ENCODE data around the gene STAC2. TPM values are rescaled to one million over a fixed set of nuclear protein-coding genes. Genes with fewer than 3 reads are reported as not detected.
A peak's percentile ranks its signal among the peaks of the same experiment; 100 is the strongest.

Gene STAC2
- total RNA-seq, 1 donor from 2014 or later: 0.30 TPM

DNA sequence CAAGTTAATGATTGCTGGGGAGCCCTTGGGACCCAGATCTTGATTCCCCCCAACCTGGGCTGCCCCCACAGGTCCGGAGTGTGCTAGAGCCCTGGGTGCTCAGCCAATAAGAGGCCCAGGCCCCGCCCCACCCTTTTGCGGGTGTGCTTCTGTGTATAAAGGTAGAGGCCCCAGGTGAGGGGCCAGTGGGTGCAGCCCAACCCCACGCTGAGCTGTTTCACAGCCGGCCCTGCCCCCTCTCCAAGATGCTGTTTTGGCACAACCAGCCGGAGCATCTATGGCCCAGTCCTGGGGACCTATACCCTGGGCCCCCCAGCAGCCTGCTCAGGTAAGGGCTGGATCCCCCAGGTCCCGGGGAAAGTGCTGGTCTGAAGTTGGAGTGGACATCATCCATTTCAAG lies 11.8 kb upstream of the STAC2 start:
- no peaks in the 10 kb centered on the region for H3K36me3 ChIP-seq
- H3K27me3 ChIP-seq (ENCODE audit: low read depth): peaks cover 20% of the 10 kb centered on the region
- DNase-seq: no peak
- no peak for ATAC-seq
- no peaks in the 10 kb centered on the region for H3K9me3 ChIP-seq
- intact Hi-C loops (cut with DNase I): no loop called here
- H3K27ac ChIP-seq: no peak overlapping the region
- TF ChIP-seq, protein P1, sequence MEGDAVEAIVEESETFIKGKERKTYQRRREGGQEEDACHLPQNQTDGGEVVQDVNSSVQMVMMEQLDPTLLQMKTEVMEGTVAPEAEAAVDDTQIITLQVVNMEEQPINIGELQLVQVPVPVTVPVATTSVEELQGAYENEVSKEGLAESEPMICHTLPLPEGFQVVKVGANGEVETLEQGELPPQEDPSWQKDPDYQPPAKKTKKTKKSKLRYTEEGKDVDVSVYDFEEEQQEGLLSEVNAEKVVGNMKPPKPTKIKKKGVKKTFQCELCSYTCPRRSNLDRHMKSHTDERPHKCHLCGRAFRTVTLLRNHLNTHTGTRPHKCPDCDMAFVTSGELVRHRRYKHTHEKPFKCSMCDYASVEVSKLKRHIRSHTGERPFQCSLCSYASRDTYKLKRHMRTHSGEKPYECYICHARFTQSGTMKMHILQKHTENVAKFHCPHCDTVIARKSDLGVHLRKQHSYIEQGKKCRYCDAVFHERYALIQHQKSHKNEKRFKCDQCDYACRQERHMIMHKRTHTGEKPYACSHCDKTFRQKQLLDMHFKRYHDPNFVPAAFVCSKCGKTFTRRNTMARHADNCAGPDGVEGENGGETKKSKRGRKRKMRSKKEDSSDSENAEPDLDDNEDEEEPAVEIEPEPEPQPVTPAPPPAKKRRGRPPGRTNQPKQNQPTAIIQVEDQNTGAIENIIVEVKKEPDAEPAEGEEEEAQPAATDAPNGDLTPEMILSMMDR (IDR thresholded peaks at IDR 0.05): no peak
- H3K4me3 ChIP-seq: no peak overlapping the region
- peaks cover 11% of the 10 kb centered on the region for H3K4me1 ChIP-seq

DNA sequence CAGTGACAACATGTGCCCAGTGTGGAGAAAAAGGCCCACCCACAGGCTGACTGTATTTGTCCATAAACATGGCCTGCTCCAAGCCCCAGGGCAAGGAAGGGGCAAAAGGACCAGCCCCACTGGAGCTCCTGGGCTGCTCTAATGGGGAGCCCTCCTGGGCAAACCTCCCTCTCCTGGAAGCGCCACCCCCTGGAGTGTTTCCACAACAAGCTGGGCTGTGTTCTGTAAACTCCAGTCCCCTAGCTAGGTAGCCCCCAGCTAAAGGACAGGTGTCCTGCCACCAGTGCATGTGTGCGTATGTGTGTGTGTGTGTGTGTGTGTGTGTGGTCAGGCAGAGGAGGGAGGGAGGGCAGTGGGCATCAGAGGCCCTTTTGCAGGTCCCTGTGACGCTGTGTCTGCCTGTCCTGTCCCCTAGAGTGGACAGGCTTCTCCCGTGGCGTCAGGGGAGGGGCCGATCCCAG lies 11.3 kb upstream of the STAC2 start:
- intact Hi-C loops (cut with DNase I): no loop called here
- Histone ChIP-seq H3K4me3 (no peak overlapping the region), H3K27me3 (ENCODE audit: low read depth) (peaks cover 19% of the 10 kb centered on the region), H3K36me3 (no peaks in the 10 kb centered on the region), H3K4me1 (peaks cover 14% of the 10 kb centered on the region), H3K27ac (no peak overlapping the region), H3K9me3 (no peaks in the 10 kb centered on the region)
- TF ChIP-seq, protein P1 (IDR thresholded peaks at IDR 0.05): no peak
- ATAC-seq (no peak), DNase-seq (no peak)

DNA sequence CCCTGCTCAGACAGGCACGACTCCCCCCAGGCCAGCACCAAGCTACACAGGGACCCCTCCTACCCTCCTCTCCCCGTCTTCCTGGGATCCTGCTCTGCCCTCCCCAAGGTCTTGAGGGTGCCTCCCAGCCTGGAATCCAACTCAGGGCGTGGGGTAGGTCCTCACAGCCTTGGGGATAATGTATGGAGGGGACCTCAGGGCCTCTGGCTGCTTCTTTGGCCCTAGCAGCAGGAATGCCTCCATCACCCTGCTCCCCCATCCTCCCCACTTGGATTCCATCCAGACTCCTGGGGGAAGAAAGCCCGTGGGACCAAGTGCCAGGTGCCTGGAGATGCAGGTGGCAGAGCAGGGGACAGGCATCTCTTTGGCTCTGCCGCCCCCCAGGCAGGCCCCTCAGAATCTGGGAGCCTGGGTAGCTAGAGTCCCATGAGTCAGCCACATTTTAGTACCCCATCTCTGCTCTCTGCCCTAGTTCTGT lies 10.7 kb upstream of the STAC2 start:
- H3K36me3 ChIP-seq: no peaks in the 10 kb centered on the region
- H3K27me3 ChIP-seq (ENCODE audit: low read depth): peaks cover 22% of the 10 kb centered on the region
- peaks cover 19% of the 10 kb centered on the region for H3K4me1 ChIP-seq
- ATAC-seq: no peak
- H3K27ac ChIP-seq: no peak overlapping the region
- no peaks in the 10 kb centered on the region for H3K9me3 ChIP-seq
- intact Hi-C loops (cut with DNase I): no loop called here
- no peak for DNase-seq
- TF ChIP-seq, protein P1 (IDR thresholded peaks at IDR 0.05): no peak
- no peak overlapping the region for H3K4me3 ChIP-seq

DNA sequence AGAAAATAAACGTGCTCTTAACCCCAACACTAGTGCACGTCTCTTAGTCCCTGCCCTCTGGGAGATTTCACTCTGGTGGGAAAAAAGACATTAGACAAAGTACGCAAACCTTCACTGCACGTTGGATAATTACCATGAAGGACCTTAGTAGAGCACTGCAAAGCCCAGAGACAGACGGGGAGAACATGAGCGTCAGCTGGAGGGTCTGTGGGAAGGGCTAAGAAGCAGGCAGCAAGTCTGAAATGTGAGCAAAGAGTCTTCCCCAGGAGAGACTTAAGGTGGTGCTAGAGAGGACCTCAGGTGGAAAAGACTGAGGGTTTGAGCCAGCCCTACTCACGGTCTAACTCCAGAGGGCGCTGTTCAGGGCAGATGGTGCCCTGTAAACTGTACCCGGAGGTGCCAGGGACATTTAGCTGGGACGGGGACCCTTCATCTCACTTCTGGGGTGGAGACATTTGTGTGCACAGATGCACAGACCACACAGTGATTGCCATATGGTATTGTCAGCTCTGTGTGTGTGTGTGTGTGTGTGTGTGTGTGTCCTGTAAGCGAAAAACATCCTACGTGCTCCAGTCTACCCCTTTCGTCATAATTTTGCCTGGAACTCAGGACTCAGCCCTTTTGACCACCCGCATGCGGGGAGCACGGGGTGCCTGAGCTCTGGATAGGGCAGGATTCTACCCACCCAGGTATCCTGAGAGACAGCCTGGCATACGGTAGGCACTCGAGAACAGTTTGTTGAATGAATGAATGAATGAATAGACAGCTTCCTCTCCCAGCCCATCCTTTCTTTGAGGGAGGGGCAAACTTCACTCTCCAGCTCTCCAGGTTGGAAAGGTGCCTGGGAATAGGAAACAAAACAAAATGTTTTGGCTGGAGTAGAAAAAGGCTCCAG lies 10.1 kb upstream of the STAC2 start:
- no peak overlapping the region for H3K27ac ChIP-seq
- H3K27me3 ChIP-seq (ENCODE audit: low read depth): peaks cover 23% of the 10 kb centered on the region
- no peak for DNase-seq

More for the DNA sequence above, 10.1 kb upstream of the STAC2 start:
- Histone ChIP-seq H3K4me1 (peaks cover 26% of the 10 kb centered on the region), H3K36me3 (no peaks in the 10 kb centered on the region), H3K9me3 (no peaks in the 10 kb centered on the region), H3K4me3 (no peak overlapping the region)
- TF ChIP-seq, protein P1 (IDR thresholded peaks at IDR 0.05): peak; percentile 45
- peak; percentile 56 to 57 for ATAC-seq
- intact Hi-C loops (cut with DNase I): no loop called here

Measured in lower lobe of right lung (tissue), 2 donors.